Mammary epithelial cell (primary cell): ENCODE data around the gene C1QTNF4.

Experiments
- CTCF ChIP-seq, 2 donors: IDR thresholded peaks in 1 of 2; conservative IDR thresholded peaks in 1 of 2; 2 replicates each; pipeline ENCODE4 v1.5.1; 2011 to 2012; ENCODE audit warnings: inconsistent platforms in 2 of 2, low read length in 2 of 2, mild to moderate bottlenecking in 2 of 2, control low read depth in 1 of 2, low read depth in 1 of 2; ENCODE audit not compliant: insufficient read depth in 1 of 2; ENCODE audit errors: extremely low read depth in 1 of 2
- EZH2 ChIP-seq: IDR thresholded peaks from 2 replicates; pipeline ENCODE4 v1.6.1; 2012; ENCODE audit warnings: low read length, inconsistent platforms, borderline replicate concordance

- TF ChIP-seq CTCF (conservative IDR thresholded peaks at IDR 0.05 in 1 of 2, IDR thresholded peaks at IDR 0.05 in 1 of 2; ENCODE audit: extremely low read depth in 1 of 2, insufficient read depth in 1 of 2, low read depth in 1 of 2, low read length in 2 of 2) (no peak), EZH2 (no peak)
Measured at GRCh38 chr11:47592970-47593369, 1.2 kb downstream of the C1QTNF4 start.
